ENCODE results near the gene COL5A3. TPM values are rescaled to one million over a fixed set of nuclear protein-coding genes. Genes with fewer than 3 reads are reported as not detected.

Gene COL5A3
- total and polyA plus RNA-seq, 7 donors: 0.46 to 19.9 (median 7.3) TPM

GRCh38 chr19:10018263-10018662 is 8.0 kb upstream of the COL5A3 start:
- Histone ChIP-seq H3K27ac (no peak overlapping the region), H3K27me3 (peaks cover 0 to 25% (median 6%) of the 10 kb centered on the region in 3 donors), H3K4me1 (no peaks in the 10 kb centered on the region), H3K9me3 (no peaks in the 10 kb centered on the region), H3K4me3 (no peak overlapping the region), H3K36me3 (no peaks in the 10 kb centered on the region)
- intact Hi-C loops (cut with DNase I): no loop called here
- 70 to 77% methylated on average over 3 of the region's 3 CpGs for WGBS, 2 donors
- TF ChIP-seq POLR2AphosphoS5 (IDR thresholded peaks at IDR 0.05): no peak
- TF ChIP-seq, protein P1, sequence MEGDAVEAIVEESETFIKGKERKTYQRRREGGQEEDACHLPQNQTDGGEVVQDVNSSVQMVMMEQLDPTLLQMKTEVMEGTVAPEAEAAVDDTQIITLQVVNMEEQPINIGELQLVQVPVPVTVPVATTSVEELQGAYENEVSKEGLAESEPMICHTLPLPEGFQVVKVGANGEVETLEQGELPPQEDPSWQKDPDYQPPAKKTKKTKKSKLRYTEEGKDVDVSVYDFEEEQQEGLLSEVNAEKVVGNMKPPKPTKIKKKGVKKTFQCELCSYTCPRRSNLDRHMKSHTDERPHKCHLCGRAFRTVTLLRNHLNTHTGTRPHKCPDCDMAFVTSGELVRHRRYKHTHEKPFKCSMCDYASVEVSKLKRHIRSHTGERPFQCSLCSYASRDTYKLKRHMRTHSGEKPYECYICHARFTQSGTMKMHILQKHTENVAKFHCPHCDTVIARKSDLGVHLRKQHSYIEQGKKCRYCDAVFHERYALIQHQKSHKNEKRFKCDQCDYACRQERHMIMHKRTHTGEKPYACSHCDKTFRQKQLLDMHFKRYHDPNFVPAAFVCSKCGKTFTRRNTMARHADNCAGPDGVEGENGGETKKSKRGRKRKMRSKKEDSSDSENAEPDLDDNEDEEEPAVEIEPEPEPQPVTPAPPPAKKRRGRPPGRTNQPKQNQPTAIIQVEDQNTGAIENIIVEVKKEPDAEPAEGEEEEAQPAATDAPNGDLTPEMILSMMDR (IDR thresholded peaks at IDR 0.05): no peak
- TF ChIP-seq POLR2A (IDR thresholded peaks at IDR 0.05): no peak
- no peak for TF ChIP-seq EP300 (IDR thresholded peaks at IDR 0.05)
- DNase-seq: no peak

DNA sequence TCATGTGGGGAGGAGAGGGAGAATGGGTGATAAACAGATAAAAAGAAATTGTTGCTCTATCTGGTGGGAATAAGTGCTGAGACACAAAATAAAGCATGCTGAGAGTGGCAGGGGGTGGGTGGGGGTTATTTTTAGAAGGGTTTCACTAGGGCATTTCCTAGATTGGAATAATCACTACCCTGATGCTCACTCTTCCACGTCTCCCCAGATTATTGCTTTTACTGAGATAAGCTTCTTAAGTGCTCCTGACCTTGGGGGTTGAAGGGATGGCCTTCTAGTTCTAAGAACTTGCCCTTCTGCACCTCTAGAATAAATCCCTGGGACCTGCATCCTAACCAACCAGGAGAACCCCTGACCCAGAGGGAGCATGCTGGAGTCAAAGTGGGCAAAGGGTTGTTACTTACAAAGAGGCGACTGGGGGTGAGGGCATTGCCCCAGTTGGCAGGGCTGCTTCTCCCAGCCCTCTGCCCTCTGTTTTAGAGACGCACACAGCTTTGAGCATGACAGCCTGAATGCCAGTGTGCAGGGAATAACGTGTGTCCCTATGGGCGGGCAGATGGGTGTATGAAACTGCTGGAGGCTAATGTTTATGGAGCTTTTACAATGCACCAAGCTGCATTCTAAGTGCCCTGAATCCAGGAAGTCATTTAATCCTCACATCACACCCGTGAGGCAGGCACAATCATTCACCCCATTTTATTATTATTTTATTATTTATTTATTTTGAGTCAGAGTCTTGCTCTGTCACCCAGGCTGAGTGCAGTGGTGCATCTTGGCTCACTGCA is 3.7 kb upstream of the COL5A3 start:
- H3K4me3 ChIP-seq: no peak overlapping the region
- WGBS, 2 donors: 10 to 37% methylated on average over 6 of the region's 6 CpGs
- peaks cover 0 to 18% (median 6%) of the 10 kb centered on the region in 4 donors for H3K4me1 ChIP-seq
- no peak overlapping the region for H3K27ac ChIP-seq
- peaks cover 19 to 67% (median 37%) of the 10 kb centered on the region in 3 donors for H3K27me3 ChIP-seq
- DNase-seq: no peak
- no peaks in the 10 kb centered on the region for H3K36me3 ChIP-seq
- intact Hi-C loops (cut with DNase I): no loop called here
- TF ChIP-seq, protein P1 (IDR thresholded peaks at IDR 0.05): no peak
- TF ChIP-seq POLR2AphosphoS5 (IDR thresholded peaks at IDR 0.05): no peak
- TF ChIP-seq EP300 (IDR thresholded peaks at IDR 0.05): no peak
- TF ChIP-seq POLR2A (IDR thresholded peaks at IDR 0.05): no peak
- H3K9me3 ChIP-seq: no peaks in the 10 kb centered on the region

GRCh38 chr19:10013316-10013715 is 3.0 kb upstream of the COL5A3 start, which contains the start of gene RDH8:
Gene RDH8 (plus strand): TSS chr19:10013483. CDS start chr19:10013498, 15 bp downstream.
- no peak for DNase-seq
- no peaks in the 10 kb centered on the region for H3K36me3 ChIP-seq
- H3K9me3 ChIP-seq: no peaks in the 10 kb centered on the region
- no peak within 1 kb of the TSS for H3K4me3 ChIP-seq
- no peak within 1 kb of the TSS for H3K27ac ChIP-seq
- peaks cover 19 to 74% (median 41%) of the 10 kb centered on the region in 3 donors for H3K27me3 ChIP-seq
- WGBS, 2 donors: 60 to 70% methylated on average over 10 of the region's 10 CpGs
- peaks cover 0 to 25% (median 7%) of the 10 kb centered on the region in 4 donors for H3K4me1 ChIP-seq
- intact Hi-C loops (cut with DNase I): no loop called here
- TF ChIP-seq POLR2AphosphoS5 (IDR thresholded peaks at IDR 0.05) (no peak), EP300 (IDR thresholded peaks at IDR 0.05) (no peak), POLR2A (IDR thresholded peaks at IDR 0.05) (no peak)
- TF ChIP-seq, protein P1 (IDR thresholded peaks at IDR 0.05): no peak

- peaks cover 19 to 79% (median 46%) of the 10 kb centered on the region in 3 donors for H3K27me3 ChIP-seq
- TF ChIP-seq, protein P1 (IDR thresholded peaks at IDR 0.05): no peak
- no peak for TF ChIP-seq POLR2AphosphoS5 (IDR thresholded peaks at IDR 0.05)
- TF ChIP-seq POLR2A (IDR thresholded peaks at IDR 0.05): no peak
- TF ChIP-seq EP300 (IDR thresholded peaks at IDR 0.05): no peak
- intact Hi-C loops (cut with DNase I): no loop called here
- H3K9me3 ChIP-seq: no peaks in the 10 kb centered on the region
- 36 to 43% methylated on average over 7 of the region's 7 CpGs for WGBS, 2 donors
- H3K4me1 ChIP-seq: peaks cover 0 to 28% (median 9%) of the 10 kb centered on the region in 4 donors
- peak overlapping the region in 1 of 4 donors; percentile 17 for H3K27ac ChIP-seq
- no peak overlapping the region for H3K4me3 ChIP-seq
- DNase-seq: no peak
- no peaks in the 10 kb centered on the region for H3K36me3 ChIP-seq
Measured at GRCh38 chr19:10011974-10012373, 1.7 kb upstream of the COL5A3 start.

Measured in sigmoid colon (tissue), 7 donors.